ENCODE results near the gene PHLPP1.

PHLPP1 gene

DNA sequence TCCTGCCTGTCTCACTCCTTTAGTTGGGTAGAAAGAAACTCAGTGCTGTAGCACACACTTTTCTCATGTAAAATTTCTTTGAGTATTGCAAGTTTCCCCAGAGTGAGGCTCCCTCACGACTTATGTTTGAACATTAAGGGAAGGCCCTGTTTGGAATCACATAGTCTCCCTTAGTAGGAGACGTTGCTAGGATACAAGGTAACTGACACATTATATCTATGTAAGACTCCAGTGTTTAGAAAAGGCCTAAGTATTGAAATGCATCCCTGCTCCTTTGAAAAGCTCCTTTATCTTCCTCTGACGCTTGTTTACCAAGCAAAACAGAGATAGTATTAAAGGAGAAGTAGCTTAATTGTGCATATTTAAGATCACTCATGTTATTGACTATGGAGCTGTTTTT lies 248.2 kb downstream of the PHLPP1 start:
- no peak overlapping the region for H3K27ac ChIP-seq (ENCODE audit: low read depth, low read length, severe bottlenecking)
- WGBS, 2 experiments (ENCODE audit: insufficient coverage in 2 of 2), result no CpG with 5 or more reads among the region's 3 CpGs
- peaks cover 45% of the 10 kb centered on the region for H3K36me3 ChIP-seq (ENCODE audit: control insufficient read depth, insufficient read depth, low read length)

DNA sequence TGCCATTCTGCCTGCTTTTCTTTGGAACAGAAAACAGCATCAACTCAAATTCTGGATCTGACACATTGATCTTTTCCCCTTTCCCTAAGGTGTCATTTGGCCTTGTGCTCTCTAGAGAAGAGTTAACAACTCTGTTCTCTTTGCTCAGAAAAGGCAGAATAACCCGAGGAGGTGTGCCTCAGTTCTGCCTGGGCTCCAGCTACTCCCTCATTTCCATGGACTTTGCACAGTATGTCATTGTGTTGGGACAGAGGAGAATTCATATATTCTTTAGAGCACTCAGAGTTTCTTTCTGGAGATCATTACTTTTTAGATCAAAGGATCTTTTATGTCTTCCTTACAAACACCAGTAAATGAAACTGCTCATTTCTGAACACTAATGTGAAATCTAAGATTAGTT lies 249.1 kb downstream of the PHLPP1 start:
- Histone ChIP-seq H3K27ac (ENCODE audit: low read depth, low read length, severe bottlenecking) (no peak overlapping the region), H3K36me3 (ENCODE audit: control insufficient read depth, insufficient read depth, low read length) (peaks cover 41% of the 10 kb centered on the region), H3K4me1 (ENCODE audit: control insufficient read depth, insufficient read depth, low read length, poor library complexity, severe bottlenecking) (no peaks in the 10 kb centered on the region), H3K9me3 (ENCODE audit: control insufficient read depth, low read length) (no peaks in the 10 kb centered on the region), H3K4me3 (ENCODE audit: extremely low read depth, insufficient read depth, low read length, poor library complexity, severe bottlenecking) (no peak overlapping the region)
- WGBS, 2 experiments (ENCODE audit: insufficient coverage in 2 of 2), result 60% methylated on average over 1 of the region's 1 CpG; no CpG with 5 or more reads in 1 of the 2 experiments

More for the DNA sequence above, 248.2 kb downstream of the PHLPP1 start:
- Histone ChIP-seq H3K4me1 (ENCODE audit: control insufficient read depth, insufficient read depth, low read length, poor library complexity, severe bottlenecking) (no peaks in the 10 kb centered on the region), H3K4me3 (ENCODE audit: extremely low read depth, insufficient read depth, low read length, poor library complexity, severe bottlenecking) (no peak overlapping the region), H3K9me3 (ENCODE audit: control insufficient read depth, low read length) (no peaks in the 10 kb centered on the region)

DNA sequence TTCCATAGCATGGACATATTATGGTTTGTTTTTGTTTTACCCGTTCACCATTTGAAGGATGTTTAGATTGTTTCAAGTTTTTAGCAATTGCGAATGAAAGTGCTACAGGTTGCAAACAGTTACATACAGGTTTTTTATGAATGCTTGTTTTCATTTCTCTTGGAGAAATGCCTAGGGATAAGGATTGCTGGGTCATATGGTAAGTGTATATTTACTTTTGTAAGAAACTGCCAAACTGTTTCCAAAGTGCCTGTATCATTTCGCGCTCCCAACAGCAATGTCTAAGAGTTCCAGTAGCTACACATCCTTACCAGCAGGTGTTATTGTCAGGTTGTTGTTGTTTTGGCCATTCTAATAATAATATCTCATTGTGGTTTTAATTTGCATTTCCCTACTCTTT lies 251.7 kb downstream of the PHLPP1 start:
- 100% methylated on average over 2 of the region's 4 CpGs for WGBS, 2 experiments (ENCODE audit: insufficient coverage in 2 of 2)
- H3K9me3 ChIP-seq (ENCODE audit: control insufficient read depth, low read length), result no peaks in the 10 kb centered on the region
- no peaks in the 10 kb centered on the region for H3K4me1 ChIP-seq (ENCODE audit: control insufficient read depth, insufficient read depth, low read length, poor library complexity, severe bottlenecking)
- no peak overlapping the region for H3K4me3 ChIP-seq (ENCODE audit: extremely low read depth, insufficient read depth, low read length, poor library complexity, severe bottlenecking)
- H3K27ac ChIP-seq (ENCODE audit: low read depth, low read length, severe bottlenecking), result no peak overlapping the region
- H3K36me3 ChIP-seq (ENCODE audit: control insufficient read depth, insufficient read depth, low read length), result peaks cover 46% of the 10 kb centered on the region

DNA sequence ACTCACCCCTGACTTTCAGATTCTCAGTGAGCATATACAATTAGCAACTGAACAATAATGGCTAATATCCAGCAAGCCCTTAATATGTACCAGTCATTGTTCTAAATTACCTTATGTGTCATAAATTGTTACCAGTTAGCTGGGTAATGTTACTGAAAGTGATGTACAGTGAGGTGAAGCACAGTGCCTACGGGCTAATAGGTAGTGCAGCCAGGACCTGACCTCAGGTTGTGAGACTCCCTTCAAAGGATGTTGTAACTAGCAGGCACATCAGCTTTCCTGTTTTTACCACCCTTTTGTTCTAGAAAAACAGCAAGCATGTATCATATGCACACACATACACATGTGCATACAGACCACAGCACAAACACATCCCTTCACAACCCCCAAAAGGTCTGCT lies 258.3 kb downstream of the PHLPP1 start:
- Histone ChIP-seq H3K27ac (ENCODE audit: low read depth, low read length, severe bottlenecking) (no peak overlapping the region), H3K36me3 (ENCODE audit: control insufficient read depth, insufficient read depth, low read length) (peaks cover 58% of the 10 kb centered on the region), H3K4me1 (ENCODE audit: control insufficient read depth, insufficient read depth, low read length, poor library complexity, severe bottlenecking) (no peaks in the 10 kb centered on the region), H3K4me3 (ENCODE audit: extremely low read depth, insufficient read depth, low read length, poor library complexity, severe bottlenecking) (no peak overlapping the region), H3K9me3 (ENCODE audit: control insufficient read depth, low read length) (no peaks in the 10 kb centered on the region)
- WGBS, 2 experiments (ENCODE audit: insufficient coverage in 2 of 2), result 100% methylated on average over 1 of the region's 1 CpG

DNA sequence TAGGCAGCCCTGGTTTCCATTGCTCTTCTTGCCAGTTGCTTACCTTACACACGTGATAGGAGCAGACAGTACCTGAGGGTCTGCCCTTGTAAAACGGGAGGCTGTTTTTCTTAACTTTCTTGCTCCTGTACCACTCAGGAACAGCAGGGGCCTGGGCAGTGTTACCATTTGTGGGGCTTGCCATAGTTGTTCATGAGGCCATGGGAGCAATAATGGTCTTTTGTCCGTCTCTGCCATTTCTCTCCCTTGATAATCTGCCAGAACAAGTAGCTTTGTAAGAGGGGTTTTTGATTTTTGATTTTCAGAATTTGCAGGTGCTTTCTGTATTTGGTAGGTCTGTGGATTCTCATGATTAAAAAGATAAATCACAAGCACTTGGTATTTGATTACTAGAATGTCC lies 259.0 kb downstream of the PHLPP1 start:
- WGBS, 2 experiments (ENCODE audit: insufficient coverage in 2 of 2), result 96 to 100% methylated on average over 2 of the region's 3 CpGs
- Histone ChIP-seq H3K27ac (ENCODE audit: low read depth, low read length, severe bottlenecking) (no peak overlapping the region), H3K36me3 (ENCODE audit: control insufficient read depth, insufficient read depth, low read length) (peaks cover 65% of the 10 kb centered on the region), H3K9me3 (ENCODE audit: control insufficient read depth, low read length) (no peaks in the 10 kb centered on the region), H3K4me3 (ENCODE audit: extremely low read depth, insufficient read depth, low read length, poor library complexity, severe bottlenecking) (no peak overlapping the region), H3K4me1 (ENCODE audit: control insufficient read depth, insufficient read depth, low read length, poor library complexity, severe bottlenecking) (no peaks in the 10 kb centered on the region)

DNA sequence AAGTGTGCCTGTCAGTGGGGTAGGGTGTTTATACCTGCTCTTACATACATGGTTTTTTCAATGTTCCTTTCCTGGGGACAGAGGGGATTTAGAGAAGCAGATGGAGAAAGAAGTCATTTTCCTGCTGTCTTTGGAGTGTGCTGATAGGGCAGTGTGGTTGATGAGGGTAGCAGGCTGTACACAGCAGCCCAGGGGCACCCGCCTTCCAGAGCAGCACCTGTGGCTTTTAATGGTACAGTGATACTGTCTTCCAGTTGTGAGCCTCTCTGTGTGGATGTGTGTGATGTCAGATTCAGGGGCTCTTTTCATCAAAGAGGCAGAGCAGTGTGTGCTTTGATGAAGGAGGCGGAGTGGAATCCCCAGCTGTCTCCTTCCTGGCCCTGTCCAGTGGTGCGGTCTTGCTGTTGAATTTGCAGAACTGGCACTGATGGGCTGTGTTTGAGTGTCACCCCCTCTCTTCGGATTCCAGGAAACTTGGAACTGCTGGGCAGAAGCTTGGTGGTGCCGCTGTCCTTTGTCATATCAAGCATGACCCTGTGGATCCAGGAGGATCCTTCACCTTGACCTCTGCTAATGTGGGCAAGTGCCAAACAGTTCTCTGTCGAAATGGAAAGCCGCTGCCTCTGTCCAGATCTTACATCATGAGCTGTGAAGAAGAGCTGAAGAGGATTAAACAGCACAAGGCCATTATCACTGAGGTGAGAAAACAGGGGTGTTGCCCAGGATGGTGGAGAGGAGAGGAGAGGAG lies 259.8 kb downstream of the PHLPP1 start:
- 95 to 97% methylated on average over 6 to 7 of the region's 7 CpGs for WGBS, 2 experiments (ENCODE audit: insufficient coverage in 2 of 2)
- peaks cover 69% of the 10 kb centered on the region for H3K36me3 ChIP-seq (ENCODE audit: control insufficient read depth, insufficient read depth, low read length)
- no peak overlapping the region for H3K27ac ChIP-seq (ENCODE audit: low read depth, low read length, severe bottlenecking)
- H3K4me3 ChIP-seq (ENCODE audit: extremely low read depth, insufficient read depth, low read length, poor library complexity, severe bottlenecking), result no peak overlapping the region
- H3K9me3 ChIP-seq (ENCODE audit: control insufficient read depth, low read length), result no peaks in the 10 kb centered on the region
- peaks cover 4% of the 10 kb centered on the region for H3K4me1 ChIP-seq (ENCODE audit: control insufficient read depth, insufficient read depth, low read length, poor library complexity, severe bottlenecking)

DNA sequence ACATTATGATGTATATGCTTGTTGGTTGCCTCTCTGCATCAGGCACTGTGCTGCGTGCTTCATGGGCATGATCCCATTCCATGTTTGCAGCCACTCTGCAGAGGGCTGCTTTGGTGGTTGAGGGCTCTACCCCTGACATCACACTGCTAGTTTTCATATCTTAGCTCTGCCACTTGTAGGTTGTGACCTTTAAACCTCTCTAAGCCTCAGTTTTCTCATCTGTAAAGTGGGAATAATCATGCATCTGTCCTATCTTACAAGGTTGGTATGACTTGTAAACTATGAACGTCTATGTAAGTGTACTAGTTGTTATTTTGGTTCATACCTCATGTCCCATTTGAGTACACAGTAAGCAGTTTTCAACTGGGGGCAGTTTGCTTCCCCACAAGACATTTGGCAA lies 260.4 kb downstream of the PHLPP1 start:
- no peak overlapping the region for H3K27ac ChIP-seq (ENCODE audit: low read depth, low read length, severe bottlenecking)
- H3K4me1 ChIP-seq (ENCODE audit: control insufficient read depth, insufficient read depth, low read length, poor library complexity, severe bottlenecking), result peaks cover 5% of the 10 kb centered on the region
- no peak overlapping the region for H3K4me3 ChIP-seq (ENCODE audit: extremely low read depth, insufficient read depth, low read length, poor library complexity, severe bottlenecking)
- H3K9me3 ChIP-seq (ENCODE audit: control insufficient read depth, low read length), result no peaks in the 10 kb centered on the region
- H3K36me3 ChIP-seq (ENCODE audit: control insufficient read depth, insufficient read depth, low read length), result peaks cover 74% of the 10 kb centered on the region
- WGBS, 2 experiments (ENCODE audit: insufficient coverage in 2 of 2), result 100% methylated on average over 1 to 2 of the region's 2 CpGs

DNA sequence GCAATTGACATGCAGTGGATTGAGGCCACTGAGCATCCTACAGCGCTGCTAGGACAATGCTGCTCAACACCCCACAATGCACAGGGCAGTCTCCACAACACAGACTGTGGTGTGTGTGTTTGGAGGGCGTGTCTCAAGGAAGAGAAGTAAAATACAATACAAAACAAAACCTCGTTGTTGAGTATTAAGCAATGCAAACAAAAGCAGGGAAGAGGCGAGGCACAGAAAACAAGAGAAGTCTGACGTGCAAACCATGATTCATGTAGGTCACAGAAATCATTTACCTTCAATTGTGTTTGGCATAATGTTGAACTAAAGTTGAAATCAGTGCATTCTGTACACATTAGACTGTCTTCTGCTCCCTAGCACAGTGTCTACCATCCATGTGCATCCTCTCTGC lies 260.9 kb downstream of the PHLPP1 start:
- peaks cover 73% of the 10 kb centered on the region for H3K36me3 ChIP-seq (ENCODE audit: control insufficient read depth, insufficient read depth, low read length)

DNA sequence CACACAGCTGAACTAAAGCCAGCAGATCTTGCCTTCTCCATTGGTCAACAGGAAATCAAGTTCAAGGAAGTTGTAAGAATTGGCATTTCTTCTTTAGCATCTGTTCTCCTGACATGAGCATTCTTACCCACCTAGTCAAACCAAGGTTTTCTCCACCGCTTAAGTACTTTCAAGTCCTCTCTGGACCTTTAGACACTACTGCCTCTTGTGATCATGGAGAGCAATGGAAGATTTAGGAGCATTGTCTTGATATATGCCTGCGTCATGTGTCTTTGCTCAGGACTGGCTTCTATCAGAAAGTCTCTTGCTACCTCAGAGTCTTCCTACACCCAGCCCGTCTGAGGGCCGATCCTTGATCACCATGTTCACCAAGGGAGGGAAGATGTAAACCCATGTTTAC lies 262.2 kb downstream of the PHLPP1 start:
- H3K4me1 ChIP-seq (ENCODE audit: control insufficient read depth, insufficient read depth, low read length, poor library complexity, severe bottlenecking), result peaks cover 5% of the 10 kb centered on the region
- peaks cover 74% of the 10 kb centered on the region for H3K36me3 ChIP-seq (ENCODE audit: control insufficient read depth, insufficient read depth, low read length)
- no peaks in the 10 kb centered on the region for H3K9me3 ChIP-seq (ENCODE audit: control insufficient read depth, low read length)
- H3K27ac ChIP-seq (ENCODE audit: low read depth, low read length, severe bottlenecking), result no peak overlapping the region
- 88 to 90% methylated on average over 2 of the region's 4 CpGs for WGBS, 2 experiments (ENCODE audit: insufficient coverage in 2 of 2)
- no peak overlapping the region for H3K4me3 ChIP-seq (ENCODE audit: extremely low read depth, insufficient read depth, low read length, poor library complexity, severe bottlenecking)

More for the DNA sequence above, 260.9 kb downstream of the PHLPP1 start:
- no peak overlapping the region for H3K27ac ChIP-seq (ENCODE audit: low read depth, low read length, severe bottlenecking)
- H3K9me3 ChIP-seq (ENCODE audit: control insufficient read depth, low read length), result no peaks in the 10 kb centered on the region
- H3K4me1 ChIP-seq (ENCODE audit: control insufficient read depth, insufficient read depth, low read length, poor library complexity, severe bottlenecking), result peaks cover 5% of the 10 kb centered on the region
- H3K4me3 ChIP-seq (ENCODE audit: extremely low read depth, insufficient read depth, low read length, poor library complexity, severe bottlenecking), result no peak overlapping the region
- WGBS, 2 experiments (ENCODE audit: insufficient coverage in 2 of 2), result 80 to 92% methylated on average over 1 to 3 of the region's 5 CpGs

DNA sequence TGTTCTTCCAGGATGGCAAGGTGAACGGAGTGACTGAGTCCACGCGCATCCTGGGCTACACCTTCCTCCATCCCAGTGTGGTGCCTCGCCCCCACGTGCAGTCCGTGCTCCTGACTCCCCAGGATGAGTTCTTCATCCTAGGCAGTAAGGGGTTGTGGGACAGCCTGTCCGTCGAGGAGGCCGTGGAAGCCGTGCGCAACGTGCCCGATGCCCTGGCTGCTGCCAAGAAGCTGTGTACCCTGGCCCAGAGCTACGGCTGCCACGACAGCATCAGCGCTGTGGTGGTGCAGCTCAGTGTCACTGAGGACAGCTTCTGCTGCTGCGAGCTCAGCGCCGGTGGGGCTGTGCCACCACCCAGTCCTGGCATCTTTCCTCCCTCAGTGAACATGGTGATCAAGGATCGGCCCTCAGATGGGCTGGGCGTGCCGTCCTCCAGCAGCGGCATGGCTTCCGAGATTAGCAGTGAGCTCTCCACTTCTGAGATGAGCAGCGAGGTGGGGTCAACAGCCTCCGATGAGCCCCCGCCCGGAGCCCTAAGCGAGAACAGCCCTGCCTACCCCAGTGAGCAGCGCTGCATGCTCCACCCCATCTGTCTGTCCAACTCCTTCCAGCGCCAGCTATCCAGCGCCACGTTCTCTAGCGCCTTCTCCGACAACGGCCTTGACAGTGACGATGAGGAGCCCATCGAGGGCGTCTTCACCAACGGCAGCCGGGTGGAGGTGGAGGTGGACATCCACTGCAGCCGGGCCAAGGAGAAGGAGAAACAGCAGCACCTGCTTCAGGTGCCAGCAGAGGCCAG lies 263.1 kb downstream of the PHLPP1 start:
- H3K4me1 ChIP-seq (ENCODE audit: control insufficient read depth, insufficient read depth, low read length, poor library complexity, severe bottlenecking), result peaks cover 5% of the 10 kb centered on the region
- H3K27ac ChIP-seq (ENCODE audit: low read depth, low read length, severe bottlenecking), result no peak overlapping the region

DNA sequence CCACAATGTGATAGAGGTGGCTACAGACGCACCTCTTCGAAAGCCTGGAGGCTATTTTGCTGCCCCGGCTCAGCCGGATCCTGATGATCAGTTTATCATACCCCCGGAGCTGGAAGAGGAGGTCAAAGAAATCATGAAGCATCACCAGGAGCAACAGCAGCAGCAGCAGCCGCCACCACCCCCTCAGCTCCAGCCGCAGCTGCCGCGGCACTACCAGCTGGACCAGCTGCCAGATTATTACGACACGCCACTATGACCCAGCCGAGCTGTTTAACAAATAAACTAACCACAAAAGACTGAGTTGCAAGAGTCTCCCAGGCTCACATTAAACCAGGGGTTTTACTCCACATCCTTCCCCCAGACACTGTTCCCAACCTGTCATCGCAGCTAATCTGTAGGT lies 263.8 kb downstream of the PHLPP1 start:
- Histone ChIP-seq H3K4me3 (ENCODE audit: extremely low read depth, insufficient read depth, low read length, poor library complexity, severe bottlenecking) (no peak overlapping the region), H3K4me1 (ENCODE audit: control insufficient read depth, insufficient read depth, low read length, poor library complexity, severe bottlenecking) (peaks cover 5% of the 10 kb centered on the region), H3K27ac (ENCODE audit: low read depth, low read length, severe bottlenecking) (no peak overlapping the region), H3K9me3 (ENCODE audit: control insufficient read depth, low read length) (no peaks in the 10 kb centered on the region), H3K36me3 (ENCODE audit: control insufficient read depth, insufficient read depth, low read length) (peaks cover 63% of the 10 kb centered on the region)
- 90 to 93% methylated on average over 10 to 11 of the region's 13 CpGs for WGBS, 2 experiments (ENCODE audit: insufficient coverage in 2 of 2)

More for the DNA sequence above, 263.1 kb downstream of the PHLPP1 start:
- 96 to 98% methylated on average over 37 to 42 of the region's 42 CpGs for WGBS, 2 experiments (ENCODE audit: insufficient coverage in 2 of 2)
- Histone ChIP-seq H3K36me3 (ENCODE audit: control insufficient read depth, insufficient read depth, low read length) (peaks cover 68% of the 10 kb centered on the region), H3K4me3 (ENCODE audit: extremely low read depth, insufficient read depth, low read length, poor library complexity, severe bottlenecking) (no peak overlapping the region), H3K9me3 (ENCODE audit: control insufficient read depth, low read length) (no peaks in the 10 kb centered on the region)

Data from mesodermal cell (in vitro differentiated cells).